DND-41 (cell line): ENCODE results near the gene GPT2.

ENCODE experiments used
- ATAC-seq: fragments of 200-7000 bp; cut with Tn5 transposase; 3 replicates; pipeline ENCODE4 v1.9.1; 2021; ENCODE audit warnings: low read depth; ENCODE audit not compliant: insufficient read depth
- DNase-seq: peaks from one replicate; pipeline ENCODE4 v3.0.0-alpha.2; 2020
- H2AFZ ChIP-seq: 2 replicates; pipeline ENCODE4 v1.6.0; 2012; ENCODE audit warnings: low read depth, low read length
- H3K27ac ChIP-seq: 2 replicates; pipeline ENCODE4 v1.5.1; 2012; ENCODE audit warnings: low read length, inconsistent platforms
- H3K27me3 ChIP-seq: fragments of 200-600 bp; sonication (generic); 2 replicates; pipeline ENCODE4 v1.6.0; 2012; ENCODE audit warnings: low read length, mild to moderate bottlenecking, inconsistent platforms; ENCODE audit not compliant: insufficient read depth, poor library complexity
- H3K36me3 ChIP-seq: 2 replicates; pipeline ENCODE4 v1.5.1; 2012; ENCODE audit warnings: low read length, inconsistent platforms; ENCODE audit not compliant: insufficient read depth
- H3K4me1 ChIP-seq: 2 replicates; pipeline ENCODE4 v1.5.1; 2012; ENCODE audit warnings: mild to moderate bottlenecking, low read length; ENCODE audit not compliant: insufficient read depth
- H3K4me2 ChIP-seq: 2 replicates; pipeline ENCODE4 v1.6.0; 2012; ENCODE audit warnings: mild to moderate bottlenecking, moderate library complexity, low read length, inconsistent platforms; ENCODE audit not compliant: insufficient read depth
- H3K4me3 ChIP-seq, 2 experiments: fragments of 200-600 bp in 1 of 2; shearing (Covaris generic) in 1 of 2; 2 replicates each; pipeline ENCODE4 v1.5.1; 2012 to 2016; ENCODE audit warnings: inconsistent platforms in 2 of 2, low read length in 2 of 2, mild to moderate bottlenecking in 2 of 2, low read depth in 1 of 2, moderate library complexity in 1 of 2
- H3K79me2 ChIP-seq: 2 replicates; pipeline ENCODE4 v1.6.0; 2012; ENCODE audit warnings: low read length, inconsistent platforms; ENCODE audit not compliant: insufficient read depth
- H3K9ac ChIP-seq: 2 replicates; pipeline ENCODE4 v1.6.0; 2012; ENCODE audit warnings: low read depth, mild to moderate bottlenecking, inconsistent platforms, low read length, moderate library complexity
- H3K9me3 ChIP-seq: 2 replicates; pipeline ENCODE4 v1.5.1; 2012; ENCODE audit warnings: low read length, moderate library complexity, mild to moderate bottlenecking, inconsistent platforms; ENCODE audit not compliant: insufficient read depth, severe bottlenecking
- H4K20me1 ChIP-seq: 2 replicates; pipeline ENCODE4 v1.6.0; 2012; ENCODE audit warnings: low read length; ENCODE audit not compliant: insufficient read depth
- CTCF ChIP-seq: IDR thresholded peaks from 2 replicates; pipeline ENCODE4 v1.5.1; 2012; ENCODE audit warnings: borderline replicate concordance, low read length, moderate library complexity, mild to moderate bottlenecking; ENCODE audit not compliant: poor library complexity, severe bottlenecking; ENCODE audit errors: extremely low read depth
- EZH2 ChIP-seq: IDR thresholded peaks from 3 replicates; pipeline ENCODE4 v1.6.1; 2012; ENCODE audit warnings: borderline replicate concordance, low read depth, mild to moderate bottlenecking, moderate library complexity, low read length, inconsistent platforms; ENCODE audit not compliant: severe bottlenecking

The GPT2 gene

GRCh38 chr16:46871597-46871996 lies 12.6 kb upstream of the GPT2 start:
- Histone ChIP-seq H3K4me1 (no peaks in the 10 kb centered on the region), H4K20me1 (no peaks in the 10 kb centered on the region), H2AFZ (no peak overlapping the region), H3K27ac (no peak overlapping the region), H3K9ac (no peak overlapping the region), H3K4me2 (no peak overlapping the region), H3K27me3 (no peaks in the 10 kb centered on the region), H3K9me3 (no peaks in the 10 kb centered on the region), H3K36me3 (no peaks in the 10 kb centered on the region), H3K79me2 (no peaks in the 10 kb centered on the region), H3K4me3 (no peak overlapping the region)
- DNase-seq: no peak
- TF ChIP-seq EZH2 (no peak), CTCF (no peak)
- no peak for ATAC-seq

- Histone ChIP-seq H3K79me2 (no peaks in the 10 kb centered on the region), H3K4me2 (no peak overlapping the region), H3K27me3 (no peaks in the 10 kb centered on the region), H2AFZ (no peak overlapping the region), H3K9me3 (no peaks in the 10 kb centered on the region), H4K20me1 (no peaks in the 10 kb centered on the region), H3K4me1 (no peaks in the 10 kb centered on the region), H3K36me3 (no peaks in the 10 kb centered on the region), H3K9ac (no peak overlapping the region), H3K27ac (no peak overlapping the region), H3K4me3 (no peak overlapping the region)
- ATAC-seq (no peak), DNase-seq (no peak)
- TF ChIP-seq CTCF: no peak
- no peak for TF ChIP-seq EZH2
These were observed 11.0 kb upstream of the GPT2 start for GRCh38 chr16:46873201-46873600.

GRCh38 chr16:46875243-46875642 lies 8.9 kb upstream of the GPT2 start:
- Histone ChIP-seq H3K4me1 (no peaks in the 10 kb centered on the region), H3K9ac (no peak overlapping the region), H3K79me2 (no peaks in the 10 kb centered on the region), H2AFZ (no peak overlapping the region), H3K4me2 (no peak overlapping the region), H4K20me1 (no peaks in the 10 kb centered on the region), H3K27me3 (no peaks in the 10 kb centered on the region), H3K4me3 (no peak overlapping the region), H3K9me3 (no peaks in the 10 kb centered on the region), H3K36me3 (no peaks in the 10 kb centered on the region), H3K27ac (no peak overlapping the region)
- no peak for TF ChIP-seq CTCF
- no peak for TF ChIP-seq EZH2
- DNase-seq (no peak), ATAC-seq (no peak)

GRCh38 chr16:46882304-46882939 lies 1.7 kb upstream of the GPT2 start:
- Histone ChIP-seq H3K4me3 (no peak overlapping the region), H3K27ac (no peak overlapping the region)

More at GRCh38 chr16:46882304-46882939, 1.7 kb upstream of the GPT2 start:
- H2AFZ ChIP-seq: no peak overlapping the region
- no peak for ATAC-seq
- H3K27me3 ChIP-seq: no peaks in the 10 kb centered on the region
- H4K20me1 ChIP-seq: no peaks in the 10 kb centered on the region
- TF ChIP-seq CTCF (no peak), EZH2 (no peak)
- no peak for DNase-seq
- H3K4me2 ChIP-seq: no peak overlapping the region
- H3K9ac ChIP-seq: no peak overlapping the region
- no peaks in the 10 kb centered on the region for H3K36me3 ChIP-seq
- H3K79me2 ChIP-seq: no peaks in the 10 kb centered on the region
- H3K4me1 ChIP-seq: no peaks in the 10 kb centered on the region
- H3K9me3 ChIP-seq: no peaks in the 10 kb centered on the region
